HG03575 (cell line): ENCODE measurements around the gene ADGRV1.
"Not testable (repeated sequence)": the region's sequence is repeated elsewhere in the genome, so short reads cannot be mapped to it uniquely, and the experiment has no call there.

Experiments
- ATAC-seq: cut with Tn5 transposase; IDR thresholded peaks from one replicate; pipeline ENCODE4 v1.9.1; 2021; ENCODE audit not compliant: unreplicated experiment, insufficient number of reproducible peaks, low FRiP score; ENCODE audit errors: extremely low read depth

Gene ADGRV1

GRCh38 chr5:90585337-90585986 is 26.9 kb downstream of the ADGRV1 start:
- ATAC-seq: no peak

- no peak for ATAC-seq
Measured at GRCh38 chr5:90586469-90586868, 27.9 kb downstream of the ADGRV1 start.

DNA sequence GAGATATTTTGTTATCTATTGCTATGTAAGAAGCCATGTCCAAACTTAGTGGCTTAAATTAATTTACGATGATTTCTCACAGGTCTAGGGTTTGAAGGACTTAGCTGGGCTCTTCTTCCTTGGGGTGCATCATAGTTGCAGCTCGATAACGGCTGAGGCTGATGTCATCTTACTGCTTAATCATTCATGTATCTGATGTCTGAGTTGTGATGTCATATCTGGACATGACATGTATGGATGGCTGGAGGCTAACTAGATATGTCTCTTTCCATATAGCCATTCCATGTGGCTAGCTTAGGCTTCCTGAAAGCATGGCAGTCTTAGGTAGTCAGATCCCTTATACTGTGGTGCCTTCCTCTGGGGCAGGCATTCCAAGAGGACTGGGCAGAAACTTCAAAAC is 31.6 kb downstream of the ADGRV1 start:
- no peak for ATAC-seq

GRCh38 chr5:90593083-90593482 is 34.5 kb downstream of the ADGRV1 start:
- ATAC-seq: not testable (repeated sequence)

GRCh38 chr5:90595766-90596165 is 37.2 kb downstream of the ADGRV1 start:
- not testable (repeated sequence) for ATAC-seq

- no peak for ATAC-seq
Measured at GRCh38 chr5:90598293-90598692, 39.7 kb downstream of the ADGRV1 start.

- not testable (repeated sequence) for ATAC-seq
Measured at GRCh38 chr5:90600307-90600706, 41.7 kb downstream of the ADGRV1 start.

DNA sequence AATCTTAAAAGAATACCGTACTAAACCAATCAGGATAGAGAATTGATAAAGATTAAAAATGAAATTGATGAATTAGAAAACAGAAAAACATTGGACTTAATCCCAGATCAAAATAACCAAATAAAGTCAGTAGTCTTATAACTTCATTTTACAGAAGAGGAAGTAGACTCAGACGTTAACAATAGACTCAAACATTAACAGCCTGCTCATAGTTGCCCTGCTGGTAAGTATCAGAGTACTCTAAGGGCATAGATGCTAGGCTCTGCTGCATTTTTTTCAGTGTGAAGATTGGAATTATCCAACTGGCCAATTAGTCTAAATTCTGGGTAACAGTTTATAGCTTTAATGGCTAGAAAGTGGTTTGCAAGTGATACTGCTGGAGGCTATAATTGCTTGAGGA is 42.9 kb downstream of the ADGRV1 start:
- no peak for ATAC-seq

DNA sequence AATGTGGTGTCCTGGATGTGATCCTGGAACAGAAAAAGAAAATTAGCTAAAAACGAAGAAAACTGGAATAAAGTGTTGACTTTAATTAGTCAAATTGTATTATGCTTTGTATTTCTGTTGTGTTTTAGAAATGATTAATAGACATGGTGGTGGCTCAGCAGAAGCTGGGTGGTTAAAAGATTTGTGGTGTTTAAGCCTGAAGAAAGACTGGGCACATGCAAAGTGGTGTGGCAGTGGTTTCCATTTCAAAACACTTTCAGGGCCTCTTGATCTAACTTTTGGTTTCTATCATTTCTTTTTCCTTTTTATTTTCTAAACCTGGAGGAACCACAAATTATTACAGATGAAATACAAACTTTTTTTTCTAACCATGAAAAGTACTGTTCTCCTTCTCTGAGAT is 44.1 kb downstream of the ADGRV1 start:
- no peak for ATAC-seq

- ATAC-seq: no peak
Measured at GRCh38 chr5:90606539-90606938, 47.9 kb downstream of the ADGRV1 start.

DNA sequence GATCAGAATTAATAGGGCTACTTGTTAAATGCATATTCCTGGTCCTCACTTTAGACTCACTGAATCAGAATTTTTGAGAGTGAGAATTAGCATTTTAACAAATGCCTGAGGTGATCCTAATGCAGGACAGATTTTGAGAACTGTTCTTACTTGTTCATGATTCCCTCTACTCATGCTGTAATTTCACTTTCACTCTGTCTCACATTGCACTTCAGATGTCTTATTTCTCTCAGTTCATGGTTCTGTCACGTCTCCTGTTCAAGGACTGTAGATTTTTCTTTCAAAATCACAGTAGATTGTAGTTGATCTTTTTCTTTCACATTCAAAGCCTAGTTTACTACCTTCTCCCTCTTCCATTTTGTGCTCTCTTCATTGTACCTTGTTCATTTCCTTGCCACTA is 54.3 kb downstream of the ADGRV1 start:
- peak; percentile 99 for ATAC-seq

DNA sequence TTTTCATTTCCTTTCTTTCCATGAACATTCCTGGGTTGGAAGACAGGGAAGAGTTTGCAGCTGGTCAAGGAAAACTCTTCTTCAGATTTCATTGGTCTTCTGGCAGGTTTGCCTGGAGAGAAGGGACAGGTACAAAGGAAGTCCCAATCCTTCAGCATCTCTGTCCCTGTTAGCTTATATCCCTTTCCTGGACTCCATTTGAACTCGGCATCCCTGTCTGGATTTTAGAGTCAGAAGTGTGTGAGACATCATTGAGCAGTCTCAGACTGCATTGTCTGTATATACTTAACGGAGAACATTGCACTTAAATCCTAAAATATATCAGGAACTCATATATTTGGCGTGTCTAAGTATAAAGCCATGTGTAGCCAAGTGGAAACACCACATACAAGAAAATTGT is 54.9 kb downstream of the ADGRV1 start:
- ATAC-seq: no peak

- no peak for ATAC-seq
Measured at GRCh38 chr5:90613918-90614504, 55.4 kb downstream of the ADGRV1 start.

- no peak for ATAC-seq
Measured at GRCh38 chr5:90615355-90615754, 56.8 kb downstream of the ADGRV1 start.

DNA sequence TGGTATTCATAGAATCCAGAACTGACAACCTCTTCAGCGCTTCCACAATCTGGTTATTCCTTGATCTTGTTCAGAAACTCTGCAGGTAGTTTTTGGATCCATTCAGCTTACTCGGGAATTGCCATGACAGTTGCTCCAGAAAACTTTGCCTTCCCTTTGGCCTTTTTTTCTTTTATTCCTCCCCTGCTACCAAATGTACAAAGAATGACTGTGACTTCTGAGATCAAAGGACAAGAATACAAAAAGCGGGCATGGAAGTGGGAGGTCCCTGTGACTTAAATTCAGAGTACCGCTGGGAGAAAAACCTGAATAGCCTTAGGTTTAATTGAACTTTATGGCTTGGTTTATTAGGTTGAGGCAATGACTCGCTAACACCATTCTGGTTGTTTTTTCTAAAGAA is 59.5 kb downstream of the ADGRV1 start:
- ATAC-seq: no peak

DNA sequence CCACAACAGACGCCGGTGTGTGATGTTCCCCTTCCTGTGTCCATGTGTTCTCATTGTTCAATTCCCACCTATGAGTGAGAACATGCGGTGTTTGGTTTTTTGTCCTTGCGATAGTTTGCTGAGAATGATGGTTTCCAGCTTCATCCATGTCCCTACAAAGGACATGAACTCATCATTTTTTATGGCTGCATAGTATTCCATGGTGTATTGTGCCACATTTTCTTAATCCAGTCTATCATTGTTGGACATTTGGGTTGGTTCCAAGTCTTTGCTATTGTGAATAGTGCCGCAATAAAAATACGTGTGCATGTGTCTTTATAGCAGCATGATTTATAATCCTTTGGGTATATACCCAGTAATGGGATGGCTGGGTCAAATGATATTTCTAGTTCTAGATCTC is 61.2 kb downstream of the ADGRV1 start:
- ATAC-seq: not testable (repeated sequence)

DNA sequence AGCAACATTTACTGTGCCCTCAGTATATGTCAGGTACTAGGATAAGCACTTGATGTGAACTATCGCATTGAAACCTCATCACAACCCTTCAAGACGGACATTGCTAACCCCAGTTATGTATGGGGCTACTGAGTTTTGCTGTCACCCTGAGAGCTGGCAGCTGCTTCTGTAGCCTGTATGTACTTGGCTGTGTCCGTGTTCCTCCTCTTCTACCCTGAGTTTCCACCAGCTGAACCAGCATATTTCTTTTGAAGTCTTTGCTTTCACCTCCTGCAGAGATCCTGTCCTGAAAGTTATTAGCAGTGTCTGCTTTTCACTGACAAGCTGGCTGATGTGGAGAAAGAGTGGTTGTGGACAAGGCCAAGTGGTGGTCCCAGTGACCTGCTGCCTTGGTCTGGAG is 63.3 kb downstream of the ADGRV1 start:
- ATAC-seq: no peak

DNA sequence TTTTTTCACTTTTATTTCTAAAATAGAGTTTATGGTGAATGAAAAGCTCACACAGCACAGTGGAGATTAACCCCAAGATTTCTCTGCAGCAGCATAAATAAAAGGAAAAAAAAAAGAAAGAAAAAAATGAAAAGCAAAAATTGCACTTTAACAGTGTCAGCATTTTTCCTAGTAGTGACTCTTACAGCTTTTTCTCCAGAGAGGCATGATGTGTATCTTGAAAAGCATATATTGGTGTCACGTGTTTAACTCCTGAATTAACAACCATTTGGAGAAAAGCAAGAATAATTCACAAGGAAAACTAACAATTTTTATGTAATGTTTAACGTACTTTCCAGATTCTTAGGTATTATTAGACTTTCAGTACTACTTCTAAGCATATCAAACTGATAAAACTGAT is 67.9 kb downstream of the ADGRV1 start:
- no peak for ATAC-seq

- no peak for ATAC-seq
Measured at GRCh38 chr5:90628492-90628891, 69.9 kb downstream of the ADGRV1 start.

DNA sequence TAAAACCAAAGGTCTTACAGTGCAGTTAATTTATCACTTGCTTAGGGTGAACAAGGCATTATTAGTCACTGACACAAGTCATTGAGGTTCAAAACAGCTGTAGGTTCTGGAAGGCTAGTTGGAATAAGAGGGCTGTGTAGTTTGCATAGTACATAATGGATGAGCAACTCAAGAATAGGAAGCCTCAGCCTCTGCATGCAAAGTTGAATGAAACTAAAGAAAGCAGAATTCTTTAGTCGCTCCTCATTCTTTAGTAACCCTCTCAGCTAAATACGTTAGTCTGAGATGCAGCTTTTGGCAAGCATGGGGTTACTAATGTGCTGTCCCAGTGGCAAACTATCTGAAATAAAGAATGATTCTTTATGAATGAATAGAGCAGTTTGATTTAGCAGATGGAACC is 74.2 kb downstream of the ADGRV1 start:
- no peak for ATAC-seq

GRCh38 chr5:90636948-90637347 is 78.4 kb downstream of the ADGRV1 start:
- ATAC-seq: no peak
